Stomach smooth muscle (tissue), 2 donors: ENCODE data around the gene TRIM26.

ENCODE experiments used
- H3K27ac ChIP-seq: one replicate; pipeline ENCODE4 v1.7.0; 2013; ENCODE audit warnings: mild to moderate bottlenecking, low read length, inconsistent platforms
- H3K27me3 ChIP-seq, 2 donors: one replicate each; pipeline ENCODE4 v1.7.0; 2013; ENCODE audit warnings: low read length in 2 of 2; ENCODE audit not compliant: insufficient read depth in 2 of 2, control insufficient read depth in 1 of 2
- H3K36me3 ChIP-seq, 2 donors: one replicate each; pipeline ENCODE4 v1.7.0; 2013; ENCODE audit warnings: low read length in 2 of 2; ENCODE audit not compliant: control insufficient read depth in 2 of 2, insufficient read depth in 2 of 2
- H3K4me1 ChIP-seq: one replicate; pipeline ENCODE4 v1.7.0; 2013; ENCODE audit warnings: low read length; ENCODE audit not compliant: control insufficient read depth, insufficient read depth
- H3K4me3 ChIP-seq, 2 donors: one replicate each; pipeline ENCODE4 v1.7.0; 2013; ENCODE audit warnings: low read length in 2 of 2
- H3K9ac ChIP-seq, 2 donors: one replicate each; pipeline ENCODE4 v1.7.0; 2013; ENCODE audit warnings: low read length in 2 of 2, mild to moderate bottlenecking in 1 of 2
- H3K9me3 ChIP-seq, 2 donors: one replicate each; pipeline ENCODE4 v1.7.0; 2013; ENCODE audit warnings: low read length in 2 of 2; ENCODE audit not compliant: control insufficient read depth in 2 of 2
- donor health status: healthy.
- donor health status: Pancreatic carcinoma.

Gene TRIM26

GRCh38 chr6:30194797-30195690, 18.2 kb downstream of the TRIM26 start:
- Histone ChIP-seq H3K4me1 (peaks cover 2% of the 10 kb centered on the region), H3K4me3 (no peak overlapping the region), H3K9ac (no peak overlapping the region), H3K27ac (no peak overlapping the region), H3K27me3 (no peaks in the 10 kb centered on the region), H3K9me3 (no peaks in the 10 kb centered on the region), H3K36me3 (peaks cover 44 to 62% of the 10 kb centered on the region in 2 donors)

GRCh38 chr6:30192076-30192475, 21.1 kb downstream of the TRIM26 start:
- Histone ChIP-seq H3K27me3 (no peaks in the 10 kb centered on the region), H3K4me3 (no peak overlapping the region), H3K9ac (no peak overlapping the region), H3K36me3 (peaks cover 40 to 60% of the 10 kb centered on the region in 2 donors), H3K4me1 (peaks cover 2% of the 10 kb centered on the region), H3K27ac (no peak overlapping the region), H3K9me3 (no peaks in the 10 kb centered on the region)

- Histone ChIP-seq H3K4me3 (no peak overlapping the region), H3K27me3 (no peaks in the 10 kb centered on the region), H3K27ac (no peak overlapping the region), H3K36me3 (peaks cover 45 to 56% of the 10 kb centered on the region in 2 donors), H3K9me3 (no peaks in the 10 kb centered on the region), H3K4me1 (no peaks in the 10 kb centered on the region), H3K9ac (no peak overlapping the region)
Observed at GRCh38 chr6:30188541-30188940, 24.7 kb downstream of the TRIM26 start.

- no peaks in the 10 kb centered on the region for H3K27me3 ChIP-seq
- peaks cover 38 to 47% of the 10 kb centered on the region in 2 donors for H3K36me3 ChIP-seq
- no peak overlapping the region for H3K27ac ChIP-seq
- no peak overlapping the region for H3K9ac ChIP-seq
- no peaks in the 10 kb centered on the region for H3K4me1 ChIP-seq
- H3K4me3 ChIP-seq: no peak overlapping the region
- H3K9me3 ChIP-seq: no peaks in the 10 kb centered on the region
Observed at GRCh38 chr6:30185846-30186484, 27.2 kb downstream of the TRIM26 start.

GRCh38 chr6:30184417-30185031, 28.7 kb downstream of the TRIM26 start:
- Histone ChIP-seq H3K9me3 (no peaks in the 10 kb centered on the region), H3K27ac (no peak overlapping the region), H3K36me3 (peaks cover 26 to 37% of the 10 kb centered on the region in 2 donors), H3K9ac (no peak overlapping the region), H3K27me3 (no peaks in the 10 kb centered on the region), H3K4me3 (no peak overlapping the region), H3K4me1 (no peaks in the 10 kb centered on the region)

GRCh38 chr6:30180145-30180544, 33.1 kb downstream of the TRIM26 start:
- Histone ChIP-seq H3K27me3 (peaks cover 5 to 8% of the 10 kb centered on the region in 2 donors), H3K4me3 (no peak overlapping the region)

GRCh38 chr6:30178837-30179236, 34.4 kb downstream of the TRIM26 start:
- peaks cover 7 to 10% of the 10 kb centered on the region in 2 donors for H3K27me3 ChIP-seq
- H3K9me3 ChIP-seq: no peaks in the 10 kb centered on the region
- H3K4me3 ChIP-seq: no peak overlapping the region
- no peak overlapping the region for H3K27ac ChIP-seq
- no peak overlapping the region for H3K9ac ChIP-seq
- no peaks in the 10 kb centered on the region for H3K4me1 ChIP-seq
- no peaks in the 10 kb centered on the region for H3K36me3 ChIP-seq

More at GRCh38 chr6:30180145-30180544, 33.1 kb downstream of the TRIM26 start:
- Histone ChIP-seq H3K9ac (no peak overlapping the region), H3K36me3 (peaks cover 5 to 7% of the 10 kb centered on the region in 2 donors), H3K9me3 (no peaks in the 10 kb centered on the region), H3K4me1 (no peaks in the 10 kb centered on the region), H3K27ac (no peak overlapping the region)

GRCh38 chr6:30175765-30176164, 37.4 kb downstream of the TRIM26 start:
- no peak overlapping the region for H3K27ac ChIP-seq
- no peak overlapping the region for H3K4me3 ChIP-seq
- H3K36me3 ChIP-seq: no peaks in the 10 kb centered on the region
- peaks cover 5% of the 10 kb centered on the region for H3K4me1 ChIP-seq
- no peak overlapping the region for H3K9ac ChIP-seq
- H3K27me3 ChIP-seq: peaks cover 24 to 31% of the 10 kb centered on the region in 2 donors
- no peaks in the 10 kb centered on the region for H3K9me3 ChIP-seq

- H3K9me3 ChIP-seq: no peaks in the 10 kb centered on the region
- peaks cover 31 to 42% of the 10 kb centered on the region in 2 donors for H3K27me3 ChIP-seq
- H3K36me3 ChIP-seq: no peaks in the 10 kb centered on the region
- no peak overlapping the region for H3K4me3 ChIP-seq
- peaks cover 5% of the 10 kb centered on the region for H3K4me1 ChIP-seq
- no peak overlapping the region for H3K9ac ChIP-seq
- H3K27ac ChIP-seq: no peak overlapping the region
Observed at GRCh38 chr6:30172681-30173080, 40.5 kb downstream of the TRIM26 start.

GRCh38 chr6:30171677-30172471, 41.3 kb downstream of the TRIM26 start:
- no peak overlapping the region for H3K9ac ChIP-seq
- no peaks in the 10 kb centered on the region for H3K36me3 ChIP-seq
- H3K4me1 ChIP-seq: peaks cover 5% of the 10 kb centered on the region
- H3K27me3 ChIP-seq: peaks cover 33 to 37% of the 10 kb centered on the region in 2 donors
- H3K4me3 ChIP-seq: no peak overlapping the region
- H3K9me3 ChIP-seq: no peaks in the 10 kb centered on the region
- H3K27ac ChIP-seq: no peak overlapping the region
